Measurements from ENCODE around the gene VSNL1. TPM values are rescaled to one million over a fixed set of nuclear protein-coding genes. Genes with fewer than 3 reads are reported as not detected.

VSNL1 gene
- total RNA-seq, 2 experiments from 2014 or later, result not detected

DNA sequence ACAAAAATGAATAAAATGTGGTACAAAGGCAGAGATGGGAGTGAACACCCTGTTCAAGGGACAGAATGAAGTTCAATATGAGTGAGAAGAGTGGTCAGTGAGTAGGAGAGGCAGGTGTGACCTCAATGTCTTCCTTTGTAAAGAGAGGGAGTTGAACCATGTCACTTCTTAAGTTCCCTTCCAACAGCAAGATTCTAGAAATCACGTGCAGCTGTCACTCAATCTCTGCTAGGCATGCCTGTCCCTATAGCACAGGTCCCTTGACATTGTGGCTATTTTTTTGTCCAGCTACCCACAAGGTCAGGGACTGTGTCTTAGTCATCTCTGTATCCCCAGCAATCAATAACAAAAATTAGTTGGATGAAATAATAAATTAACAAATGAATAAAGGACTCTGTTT is 66.9 kb downstream of the VSNL1 start:
- TF ChIP-seq, protein P1, sequence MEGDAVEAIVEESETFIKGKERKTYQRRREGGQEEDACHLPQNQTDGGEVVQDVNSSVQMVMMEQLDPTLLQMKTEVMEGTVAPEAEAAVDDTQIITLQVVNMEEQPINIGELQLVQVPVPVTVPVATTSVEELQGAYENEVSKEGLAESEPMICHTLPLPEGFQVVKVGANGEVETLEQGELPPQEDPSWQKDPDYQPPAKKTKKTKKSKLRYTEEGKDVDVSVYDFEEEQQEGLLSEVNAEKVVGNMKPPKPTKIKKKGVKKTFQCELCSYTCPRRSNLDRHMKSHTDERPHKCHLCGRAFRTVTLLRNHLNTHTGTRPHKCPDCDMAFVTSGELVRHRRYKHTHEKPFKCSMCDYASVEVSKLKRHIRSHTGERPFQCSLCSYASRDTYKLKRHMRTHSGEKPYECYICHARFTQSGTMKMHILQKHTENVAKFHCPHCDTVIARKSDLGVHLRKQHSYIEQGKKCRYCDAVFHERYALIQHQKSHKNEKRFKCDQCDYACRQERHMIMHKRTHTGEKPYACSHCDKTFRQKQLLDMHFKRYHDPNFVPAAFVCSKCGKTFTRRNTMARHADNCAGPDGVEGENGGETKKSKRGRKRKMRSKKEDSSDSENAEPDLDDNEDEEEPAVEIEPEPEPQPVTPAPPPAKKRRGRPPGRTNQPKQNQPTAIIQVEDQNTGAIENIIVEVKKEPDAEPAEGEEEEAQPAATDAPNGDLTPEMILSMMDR (IDR thresholded peaks at IDR 0.05), result no peak
- Mint-ChIP-seq H3K27ac (no peak overlapping the region), H3K4me1 (ENCODE audit: low read depth) (no peaks in the 10 kb centered on the region), H3K36me3 (ENCODE audit: low read depth) (no peaks in the 10 kb centered on the region), H3K27me3 (peaks cover 5% of the 10 kb centered on the region), H3K4me3 (no peak overlapping the region), H3K9me3 (no peaks in the 10 kb centered on the region)
- ATAC-seq (no peak), DNase-seq (no peak)
- CTCF ChIA-PET, result no interaction called here
- POLR2A ChIA-PET, result no interaction called here
- intact Hi-C loops (cut with micrococcal nuclease), result no loop called here

DNA sequence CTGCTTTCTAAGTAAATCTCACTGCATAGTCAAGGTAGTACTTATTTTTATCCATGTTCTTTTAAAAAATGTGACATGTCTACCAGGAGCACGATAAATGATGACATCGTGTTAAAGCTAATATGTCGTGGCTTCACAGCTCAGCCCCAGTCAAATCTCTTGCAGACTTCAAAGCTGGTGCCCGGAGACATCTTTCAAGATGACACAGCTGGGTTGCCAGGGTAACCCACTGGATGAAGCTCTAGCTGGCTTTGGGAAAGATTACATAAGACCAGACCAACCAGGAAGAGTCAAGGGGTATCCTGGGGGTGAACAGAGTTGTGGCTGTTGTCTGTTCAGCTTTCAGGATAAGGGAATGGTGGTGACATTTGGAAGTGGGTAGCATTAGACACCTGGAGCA is 67.8 kb downstream of the VSNL1 start:
- Mint-ChIP-seq H3K9me3 (no peaks in the 10 kb centered on the region), H3K27me3 (peaks cover 5% of the 10 kb centered on the region), H3K27ac (no peak overlapping the region), H3K36me3 (ENCODE audit: low read depth) (no peaks in the 10 kb centered on the region), H3K4me3 (no peak overlapping the region), H3K4me1 (ENCODE audit: low read depth) (no peaks in the 10 kb centered on the region)
- intact Hi-C loops (cut with micrococcal nuclease), result no loop called here
- CTCF ChIA-PET, result interaction anchor here (1.8 kb wide), 1 partner anchor 63 kb away, joined by 6 read pairs; no protein-coding TSS in a partner anchor
- TF ChIP-seq, protein P1 (IDR thresholded peaks at IDR 0.05), result no peak
- no peak for DNase-seq
- ATAC-seq, result no peak
- POLR2A ChIA-PET, result no interaction called here

DNA sequence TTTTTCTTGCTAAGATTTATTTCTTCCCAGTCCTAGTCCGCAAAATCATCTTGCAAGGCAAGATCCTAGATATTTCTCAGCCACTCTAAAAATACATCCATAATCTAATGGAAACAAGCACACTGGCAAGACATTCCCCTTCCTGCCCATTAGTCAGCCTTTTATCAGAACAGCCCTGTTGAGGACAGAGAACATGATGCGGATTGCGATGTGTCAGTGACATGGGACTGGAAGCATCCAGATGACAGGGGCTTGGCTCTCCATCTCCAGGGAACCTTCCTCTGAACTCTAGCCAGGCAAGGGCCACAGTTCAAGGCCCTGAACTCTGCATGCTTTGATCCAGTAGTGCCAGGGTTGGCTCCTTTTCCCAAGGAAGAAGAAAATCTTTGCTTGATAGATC is 70.0 kb downstream of the VSNL1 start:
- Mint-ChIP-seq H3K27me3 (peaks cover 6% of the 10 kb centered on the region), H3K9me3 (no peaks in the 10 kb centered on the region), H3K4me1 (ENCODE audit: low read depth) (no peaks in the 10 kb centered on the region), H3K36me3 (ENCODE audit: low read depth) (no peaks in the 10 kb centered on the region), H3K27ac (no peak overlapping the region), H3K4me3 (no peak overlapping the region)
- TF ChIP-seq, protein P1 (IDR thresholded peaks at IDR 0.05), result no peak
- ChIA-PET CTCF (no interaction called here), POLR2A (no interaction called here)
- DNase-seq (no peak), ATAC-seq (no peak)
- intact Hi-C loops (cut with micrococcal nuclease), result no loop called here

DNA sequence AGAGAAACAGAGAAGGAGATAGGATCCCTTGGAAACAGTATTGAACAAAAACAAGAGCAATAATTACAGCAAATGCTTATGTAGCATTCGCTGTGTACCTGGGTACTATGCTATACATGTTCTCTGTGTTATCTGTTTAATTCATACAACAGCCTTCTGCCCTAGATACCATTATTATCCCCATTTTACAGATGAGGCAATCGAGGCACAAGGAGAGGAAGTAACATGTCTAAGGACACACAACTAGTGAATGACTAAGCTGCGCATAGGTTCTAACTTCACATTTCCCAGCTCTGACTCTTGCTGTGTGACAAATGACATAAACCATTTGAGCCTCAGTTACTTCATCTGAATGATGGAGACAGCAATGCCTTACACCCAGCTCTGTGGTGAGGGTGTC is 70.5 kb downstream of the VSNL1 start:
- POLR2A ChIA-PET, result no interaction called here
- CTCF ChIA-PET, result no interaction called here
- ATAC-seq, result no peak
- no peak overlapping the region for H3K27ac Mint-ChIP-seq
- H3K4me1 Mint-ChIP-seq (ENCODE audit: low read depth), result no peaks in the 10 kb centered on the region
- H3K9me3 Mint-ChIP-seq, result no peaks in the 10 kb centered on the region
- H3K36me3 Mint-ChIP-seq (ENCODE audit: low read depth), result no peaks in the 10 kb centered on the region
- H3K4me3 Mint-ChIP-seq, result no peak overlapping the region
- no peak for DNase-seq
- TF ChIP-seq, protein P1 (IDR thresholded peaks at IDR 0.05), result no peak
- peaks cover 6% of the 10 kb centered on the region for H3K27me3 Mint-ChIP-seq
- intact Hi-C loops (cut with micrococcal nuclease), result no loop called here

DNA sequence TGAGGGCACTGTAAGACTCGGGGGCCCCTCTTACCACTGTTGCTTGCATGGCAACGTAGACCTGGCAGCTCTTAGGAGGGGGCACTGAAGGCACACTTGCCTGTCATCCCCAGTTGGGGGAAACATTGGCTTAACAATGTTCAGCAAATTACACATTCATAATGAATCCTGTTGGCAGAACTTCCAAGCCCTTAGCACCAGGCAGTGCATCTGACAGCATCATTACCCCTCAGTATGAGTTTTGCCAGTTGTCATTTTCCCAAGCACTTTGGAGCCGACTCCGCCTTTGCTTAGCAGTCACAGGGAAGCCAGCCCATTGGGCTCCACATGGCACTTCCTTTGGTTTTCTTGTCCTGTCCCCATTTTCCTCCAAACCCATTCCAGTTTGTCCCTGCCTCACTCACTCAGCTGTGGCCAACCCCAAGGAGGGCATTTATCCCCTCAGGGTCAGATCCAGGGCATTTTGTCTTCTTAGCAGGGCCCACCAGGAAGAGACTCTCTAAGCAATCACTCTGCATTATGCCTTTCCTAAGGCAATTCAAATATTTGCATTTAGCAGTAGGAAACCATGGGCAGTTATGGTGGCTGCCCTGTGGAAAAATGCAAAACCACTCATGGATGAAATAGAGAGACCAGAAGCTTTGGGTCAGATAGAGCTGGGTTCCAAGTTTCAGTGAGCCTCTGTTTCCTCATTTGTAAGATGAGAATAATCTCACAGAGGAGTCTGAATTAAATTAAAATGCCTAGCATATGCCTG is 73.9 kb downstream of the VSNL1 start:
- Mint-ChIP-seq H3K9me3 (no peaks in the 10 kb centered on the region), H3K36me3 (ENCODE audit: low read depth) (no peaks in the 10 kb centered on the region), H3K27me3 (peaks cover 6% of the 10 kb centered on the region), H3K4me3 (no peak overlapping the region), H3K27ac (no peak overlapping the region), H3K4me1 (ENCODE audit: low read depth) (no peaks in the 10 kb centered on the region)
- TF ChIP-seq, protein P1 (IDR thresholded peaks at IDR 0.05), result no peak
- ChIA-PET CTCF (no interaction called here), POLR2A (no interaction called here)
- no peak for ATAC-seq
- intact Hi-C loops (cut with micrococcal nuclease), result no loop called here
- no peak for DNase-seq
